OCI-LY1 (cell line): ENCODE results near the gene CACNA2D3.

Experiments
- CTCF ChIP-seq: fragments of 200-600 bp; sonication (generic), shearing (Covaris generic); IDR thresholded peaks from 2 replicates; pipeline ENCODE4 v1.5.1; 2017; ENCODE audit warnings: mild to moderate bottlenecking, antibody characterized with exemption, low read length, moderate library complexity, mixed read lengths
- EZH2 ChIP-seq: fragments of 200-600 bp; sonication (generic), shearing (Covaris generic); IDR thresholded peaks from 2 replicates; pipeline ENCODE4 v1.8.0; 2017; ENCODE audit warnings: borderline replicate concordance, mixed run types, mild to moderate bottlenecking, antibody characterized with exemption, low read length, moderate library complexity, mixed read lengths

- TF ChIP-seq EZH2 (no peak), CTCF (no peak)
Observed at GRCh38 chr3:54849360-54849759, 727.0 kb downstream of the CACNA2D3 start.
